Uterus (tissue), 2 donors: ENCODE data around the gene GPR152.

Experiments used
- CTCF ChIP-seq, 4 experiments: fragments of 200-600 bp in 2 of 4; fragments of 450-650 bp in 2 of 4; sonication (generic) in 2 of 4; IDR thresholded peaks; one replicate each; pipeline ENCODE4 v1.5.1; 2016 to 2019; ENCODE audit warnings: antibody characterized with exemption in 4 of 4, mild to moderate bottlenecking in 2 of 4, moderate library complexity in 1 of 4
- POLR2A ChIP-seq, 2 donors: fragments of 450-650 bp; IDR thresholded peaks; one replicate each; pipeline ENCODE4 v1.6.1; 2016; ENCODE audit warnings: antibody characterized with exemption in 2 of 2, mild to moderate bottlenecking in 1 of 2, moderate library complexity in 1 of 2

GRCh38 chr11:67415501-67416304 is 36.8 kb downstream of the GPR152 start, which contains the start of gene CARNS1:
- TF ChIP-seq CTCF (IDR thresholded peaks at IDR 0.05) (no peak), POLR2A (IDR thresholded peaks at IDR 0.05) (no peak)
